H1 (cell line): ENCODE measurements around the gene COX14. TPM values are rescaled to one million over a fixed set of nuclear protein-coding genes. Genes with fewer than 3 reads are reported as not detected.

Experiments used
- SAP30 ChIP-seq: fragments of 300-600 bp; sonication (generic); IDR thresholded peaks from 2 replicates; pipeline ENCODE4 v1.7.1; 2012; ENCODE audit warnings: low read length, moderate library complexity, mild to moderate bottlenecking, inconsistent platforms; ENCODE audit not compliant: insufficient read depth, insufficient replicate concordance
- polyA plus RNA-seq, 7 experiments: library from polyadenylated mRNA; depleted of rRNA in 3 of 7; stranded (reverse) in 5 of 7; unstranded in 2 of 7; fragments of >200 nt in 5 of 7; fragments of 200-250 nt in 2 of 7; gene quantifications; 1 replicate in 5 of 7; 2 replicates in 1 of 7; 4 replicates in 1 of 7; pipeline versions ENCODE4 v1.2.1 to v1.2.3, GENCODE V29; 2011 to 2013; ENCODE audit warnings: missing spikeins in 2 of 7, mixed read lengths in 2 of 7
- total RNA-seq: library from RNA; stranded (reverse); fragmentation: NEBNext Ultra II Directional; extraction: Animal tissue kit (Norgen Biotek cat#: 25700); gene quantifications from 2 replicates; pipeline ENCODE4 v1.2.1, GENCODE V29; 2021

Gene COX14
- total and polyA plus RNA-seq, 2 of the 8 experiments (the other 6 are each of a cell fraction or from before 2014, with no cell fraction given), result 40.1 to 102 TPM

GRCh38 chr12:50069539-50069938 is 42.5 kb upstream of the COX14 start (continued):
- TF ChIP-seq SAP30, result no peak
